ENCODE data around the gene IRAK1. TPM values are rescaled to one million over a fixed set of nuclear protein-coding genes. Genes with fewer than 3 reads are reported as not detected.
"Not testable (repeated sequence)": the region's sequence is repeated elsewhere in the genome, so short reads cannot be mapped to it uniquely, and the experiment has no call there.

IRAK1 gene
- total RNA-seq, 2 donors from 2014 or later: 51.6 to 105 TPM

DNA sequence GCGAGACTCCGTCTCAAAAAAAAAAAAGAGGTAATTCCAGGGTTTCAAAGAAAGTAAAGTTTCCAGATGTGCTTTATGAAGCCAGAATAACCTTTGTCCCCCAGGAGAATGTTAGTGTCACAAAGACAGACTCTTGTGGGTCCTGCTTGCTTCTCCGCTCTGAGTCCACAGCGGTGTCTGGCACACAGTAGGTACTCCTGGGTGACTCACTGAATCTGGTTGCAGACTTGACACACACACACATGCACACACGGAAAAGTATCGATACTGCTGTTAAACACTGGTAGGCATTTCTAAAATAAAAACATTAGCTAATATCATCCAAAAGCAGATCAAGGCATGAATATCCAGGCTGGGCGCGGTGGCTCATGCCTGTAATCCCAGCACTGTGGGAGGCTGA, 24.2 kb downstream of the IRAK1 start:
- WGBS, 2 donors: 93 to 98% methylated on average over 5 to 6 of the region's 8 CpGs
- H3K27me3 ChIP-seq: no peaks in the 10 kb centered on the region
- no peak overlapping the region for H3K4me3 ChIP-seq
- H3K9me3 ChIP-seq: no peaks in the 10 kb centered on the region
- H3K36me3 ChIP-seq (replicated peaks in 1 of 2; ENCODE audit: insufficient read depth in 1 of 2, low read depth in 2 of 2): no peaks in the 10 kb centered on the region
- TF ChIP-seq, protein P1, sequence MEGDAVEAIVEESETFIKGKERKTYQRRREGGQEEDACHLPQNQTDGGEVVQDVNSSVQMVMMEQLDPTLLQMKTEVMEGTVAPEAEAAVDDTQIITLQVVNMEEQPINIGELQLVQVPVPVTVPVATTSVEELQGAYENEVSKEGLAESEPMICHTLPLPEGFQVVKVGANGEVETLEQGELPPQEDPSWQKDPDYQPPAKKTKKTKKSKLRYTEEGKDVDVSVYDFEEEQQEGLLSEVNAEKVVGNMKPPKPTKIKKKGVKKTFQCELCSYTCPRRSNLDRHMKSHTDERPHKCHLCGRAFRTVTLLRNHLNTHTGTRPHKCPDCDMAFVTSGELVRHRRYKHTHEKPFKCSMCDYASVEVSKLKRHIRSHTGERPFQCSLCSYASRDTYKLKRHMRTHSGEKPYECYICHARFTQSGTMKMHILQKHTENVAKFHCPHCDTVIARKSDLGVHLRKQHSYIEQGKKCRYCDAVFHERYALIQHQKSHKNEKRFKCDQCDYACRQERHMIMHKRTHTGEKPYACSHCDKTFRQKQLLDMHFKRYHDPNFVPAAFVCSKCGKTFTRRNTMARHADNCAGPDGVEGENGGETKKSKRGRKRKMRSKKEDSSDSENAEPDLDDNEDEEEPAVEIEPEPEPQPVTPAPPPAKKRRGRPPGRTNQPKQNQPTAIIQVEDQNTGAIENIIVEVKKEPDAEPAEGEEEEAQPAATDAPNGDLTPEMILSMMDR (IDR thresholded peaks at IDR 0.05): no peak
- TF ChIP-seq POLR2A (IDR thresholded peaks at IDR 0.05): no peak
- ATAC-seq (no peak), DNase-seq (no peak)
- no peaks in the 10 kb centered on the region for H3K4me1 ChIP-seq
- intact Hi-C loops (cut with DNase I): no loop called here
- H3K27ac ChIP-seq: no peak overlapping the region

DNA sequence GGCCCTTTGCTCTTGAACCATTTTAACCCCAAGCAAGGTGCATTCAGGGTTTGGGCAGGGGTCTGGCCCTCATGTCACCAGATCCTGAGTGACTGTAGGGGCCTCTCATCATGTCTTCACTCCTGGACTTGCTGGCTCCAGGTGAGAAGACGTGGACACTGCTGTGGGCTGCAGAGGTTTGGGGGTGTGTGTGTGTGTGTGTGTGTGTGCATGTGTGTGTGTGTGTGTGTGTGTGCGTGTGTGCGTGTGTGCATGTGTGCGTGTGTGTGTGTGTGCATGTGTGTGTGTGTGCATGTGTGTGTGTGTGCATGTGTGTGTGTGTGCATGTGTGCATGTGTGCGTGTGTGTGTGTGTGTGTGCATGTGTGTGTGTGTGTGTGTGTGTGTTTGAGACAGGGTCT, 25.3 kb downstream of the IRAK1 start:
- not testable (repeated sequence) for H3K4me1 ChIP-seq

DNA sequence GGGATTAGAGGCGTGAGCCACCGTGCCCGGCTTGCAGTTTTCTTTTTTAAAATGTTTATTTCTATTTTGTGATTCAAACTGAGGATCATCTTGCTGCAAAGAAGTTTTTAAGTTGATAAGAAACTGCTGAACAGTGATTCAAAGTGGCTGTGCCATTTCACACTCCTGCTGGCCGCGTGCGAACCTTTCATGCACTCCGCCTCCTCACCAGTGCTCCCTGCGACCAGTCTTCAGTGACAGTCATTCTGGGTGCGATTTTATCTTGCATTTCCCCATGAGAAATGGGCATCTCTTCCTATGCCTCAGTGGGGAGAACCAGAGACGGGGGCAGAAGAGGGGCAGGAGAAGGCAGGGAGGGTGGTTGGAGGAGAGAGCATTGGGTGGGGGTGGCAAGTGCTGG, 25.7 kb downstream of the IRAK1 start:
- Histone ChIP-seq H3K27me3 (no peaks in the 10 kb centered on the region), H3K4me1 (no peaks in the 10 kb centered on the region), H3K27ac (no peak overlapping the region), H3K4me3 (no peak overlapping the region), H3K9me3 (no peaks in the 10 kb centered on the region), H3K36me3 (replicated peaks in 1 of 2; ENCODE audit: insufficient read depth in 1 of 2, low read depth in 2 of 2) (no peaks in the 10 kb centered on the region)
- DNase-seq (no peak), ATAC-seq (no peak)
- 84% methylated on average over 5 to 10 of the region's 10 CpGs for WGBS, 2 donors
- TF ChIP-seq POLR2A (IDR thresholded peaks at IDR 0.05): no peak
- TF ChIP-seq, protein P1 (IDR thresholded peaks at IDR 0.05): no peak
- intact Hi-C loops (cut with DNase I): no loop called here

More for the DNA sequence above, 25.3 kb downstream of the IRAK1 start:
- ATAC-seq; DNase-seq; H3K4me3 ChIP-seq; H3K36me3 ChIP-seq (replicated peaks in 1 of 2; ENCODE audit: insufficient read depth in 1 of 2, low read depth in 2 of 2); H3K27me3 ChIP-seq; intact Hi-C loops (cut with DNase I); H3K27ac ChIP-seq; H3K9me3 ChIP-seq: not testable (repeated sequence)
- WGBS, 2 donors: no CpG with 5 or more reads among the region's 5 CpGs

DNA sequence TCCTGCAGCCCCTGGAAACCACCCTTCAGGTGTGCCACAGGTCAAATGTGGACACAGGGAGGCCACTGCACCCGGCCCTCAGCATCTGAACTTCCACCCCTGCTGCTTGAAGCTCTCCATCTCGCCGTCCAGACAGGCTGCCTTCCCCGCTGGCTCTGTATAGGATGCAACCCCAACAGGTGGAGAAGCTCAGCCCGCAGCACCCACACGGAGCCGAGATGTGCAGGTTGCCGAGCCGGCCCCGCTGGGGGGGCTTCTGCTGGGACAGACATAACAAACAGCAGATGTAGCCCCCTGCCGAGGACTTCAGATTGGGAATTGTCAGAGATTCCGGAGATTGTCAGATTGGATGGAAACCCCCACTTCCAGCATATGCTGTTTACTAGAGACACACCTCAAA, 26.6 kb downstream of the IRAK1 start:
- H3K36me3 ChIP-seq (replicated peaks in 1 of 2; ENCODE audit: insufficient read depth in 1 of 2, low read depth in 2 of 2): no peaks in the 10 kb centered on the region
- ATAC-seq (no peak), DNase-seq (no peak)
- WGBS, 2 donors: 100% methylated on average over 3 to 6 of the region's 12 CpGs
- no peak overlapping the region for H3K27ac ChIP-seq
- intact Hi-C loops (cut with DNase I): no loop called here
- no peaks in the 10 kb centered on the region for H3K9me3 ChIP-seq
- H3K4me3 ChIP-seq: no peak overlapping the region
- no peak for TF ChIP-seq POLR2A (IDR thresholded peaks at IDR 0.05)
- TF ChIP-seq, protein P1 (IDR thresholded peaks at IDR 0.05): no peak
- H3K27me3 ChIP-seq: no peaks in the 10 kb centered on the region
- H3K4me1 ChIP-seq: no peaks in the 10 kb centered on the region

DNA sequence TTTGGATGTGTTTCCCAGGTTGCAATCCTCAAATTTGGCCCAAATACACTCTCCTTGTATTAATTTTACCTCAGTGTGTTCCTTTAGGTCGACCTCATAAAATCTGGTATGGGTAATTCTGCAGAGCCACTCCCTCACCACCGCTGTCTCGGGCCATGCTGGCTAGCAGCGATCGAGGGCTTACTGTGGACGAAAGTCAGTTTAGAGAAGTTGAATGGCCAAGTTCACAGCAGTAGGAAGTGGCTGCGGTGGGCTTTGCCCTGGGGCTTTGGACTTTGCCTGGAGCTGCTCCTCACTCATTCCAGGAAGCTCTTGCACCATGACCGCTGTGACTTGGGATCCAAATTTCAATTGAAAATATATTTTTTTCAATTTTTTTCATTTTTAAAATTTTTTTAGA, 27.5 kb downstream of the IRAK1 start:
- no peaks in the 10 kb centered on the region for H3K27me3 ChIP-seq
- 61 to 88% methylated on average over 6 to 8 of the region's 8 CpGs for WGBS, 2 donors
- no peaks in the 10 kb centered on the region for H3K36me3 ChIP-seq (replicated peaks in 1 of 2; ENCODE audit: insufficient read depth in 1 of 2, low read depth in 2 of 2)
- no peak for TF ChIP-seq POLR2A (IDR thresholded peaks at IDR 0.05)
- TF ChIP-seq, protein P1 (IDR thresholded peaks at IDR 0.05): no peak
- no peak overlapping the region for H3K27ac ChIP-seq
- ATAC-seq (no peak), DNase-seq (no peak)
- no peaks in the 10 kb centered on the region for H3K4me1 ChIP-seq
- intact Hi-C loops (cut with DNase I): no loop called here
- H3K4me3 ChIP-seq: no peak overlapping the region
- no peaks in the 10 kb centered on the region for H3K9me3 ChIP-seq

Data from body of pancreas (tissue), 4 donors.